HCT116 (cell line): ENCODE data around the gene ATG9A.

Source experiments
- CEBPB ChIP-seq: IDR thresholded peaks from 2 replicates; pipeline ENCODE4 v1.6.1; 2012; ENCODE audit warnings: low read depth
- EZH2 ChIP-seq: fragments of 200-600 bp; sonication (generic); IDR thresholded peaks from 2 replicates; pipeline ENCODE4 v1.6.1; 2017; ENCODE audit warnings: antibody characterized with exemption, mixed run types
- EZH2phosphoT487 ChIP-seq: fragments of 200-600 bp; IDR thresholded peaks from 2 replicates; pipeline ENCODE4 v1.6.1; 2018; ENCODE audit warnings: antibody characterized with exemption, borderline replicate concordance
- JUND ChIP-seq: IDR thresholded peaks from 2 replicates; pipeline ENCODE4 v1.6.1; 2012
- POLR2A ChIP-seq: IDR thresholded peaks from 2 replicates; pipeline ENCODE4 v1.7.0; 2011; ENCODE audit warnings: borderline replicate concordance; ENCODE audit not compliant: insufficient read depth, insufficient read length; ENCODE audit errors: extremely low read depth
- POLR2AphosphoS5 ChIP-seq: IDR thresholded peaks from 2 replicates; pipeline ENCODE4 v1.6.1; 2011; ENCODE audit warnings: mild to moderate bottlenecking, low read depth, low read length, moderate library complexity
- RAD21 ChIP-seq: IDR thresholded peaks from 2 replicates; pipeline ENCODE4 v1.6.1; 2012; ENCODE audit warnings: low read depth, mild to moderate bottlenecking
- SP1 ChIP-seq: IDR thresholded peaks from 2 replicates; pipeline ENCODE4 v1.6.1; 2012; ENCODE audit warnings: low read depth
- YY1 ChIP-seq: IDR thresholded peaks from 2 replicates; pipeline ENCODE4 v1.6.1; 2011; ENCODE audit warnings: low read length, low read depth, moderate library complexity, mild to moderate bottlenecking; ENCODE audit not compliant: insufficient replicate concordance; ENCODE audit errors: extremely low read depth
- TF ChIP-seq, protein P1 (sequence below), 3 experiments: fragments of 200-600 bp in 1 of 3; sonication (generic) in 1 of 3; IDR thresholded peaks in 2 of 3; conservative IDR thresholded peaks in 1 of 3; 2 replicates each; pipeline ENCODE4 v1.5.1; 2012 to 2017; ENCODE audit warnings: low read depth in 2 of 3, low read length in 2 of 3, antibody characterized with exemption in 1 of 3, borderline replicate concordance in 1 of 3, control low read depth in 1 of 3, mild to moderate bottlenecking in 1 of 3, mixed read lengths in 1 of 3, mixed run types in 1 of 3, moderate library complexity in 1 of 3; ENCODE audit not compliant: insufficient read depth in 1 of 3
- TF ChIP-seq, protein P2 (sequence below): IDR thresholded peaks from 2 replicates; pipeline ENCODE4 v1.6.1; 2012

DNA sequence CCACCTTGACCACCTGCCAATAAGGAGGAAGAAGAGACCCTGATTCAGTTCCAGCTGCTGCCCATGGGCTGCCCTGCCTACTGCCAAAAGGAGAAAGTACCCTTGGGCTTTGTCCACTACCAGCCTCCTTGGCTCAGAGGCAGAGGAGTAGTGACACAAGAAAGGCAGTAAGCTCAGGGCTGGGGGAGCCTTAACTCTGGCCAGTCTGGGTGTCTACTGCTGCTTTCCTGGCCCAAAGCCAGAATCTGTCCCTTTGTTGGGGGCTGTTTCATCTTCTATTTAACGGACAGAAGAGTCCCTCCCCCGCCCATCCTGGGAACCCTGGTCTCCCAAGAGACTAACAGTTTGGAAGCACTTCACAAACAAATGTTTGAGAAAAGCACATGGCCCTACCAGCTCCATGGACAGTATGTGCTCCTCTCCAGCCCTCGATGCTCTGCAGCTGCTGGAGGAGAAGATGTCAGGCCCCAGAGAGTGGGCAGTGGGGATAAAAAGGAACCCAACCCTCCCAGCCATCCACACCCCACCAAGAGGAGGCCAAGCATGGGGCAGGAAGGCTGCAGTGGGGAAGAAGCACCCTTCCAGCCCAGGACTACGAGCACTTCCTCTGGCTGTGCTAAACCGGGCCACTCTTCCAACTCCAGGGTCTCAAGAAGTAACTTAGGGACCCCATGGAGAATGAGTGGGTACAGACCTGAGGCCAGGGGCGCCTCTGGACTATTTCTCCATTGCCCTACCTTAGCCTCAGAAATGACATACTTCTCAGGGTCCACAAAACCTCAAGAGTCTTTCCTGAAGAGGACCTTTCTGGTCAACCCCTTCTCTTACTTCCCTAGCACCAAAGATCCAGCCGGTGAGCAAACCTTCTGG, 1.2 kb downstream of the ATG9A start:
- TF ChIP-seq POLR2AphosphoS5 = no peak
- TF ChIP-seq, protein P1, sequence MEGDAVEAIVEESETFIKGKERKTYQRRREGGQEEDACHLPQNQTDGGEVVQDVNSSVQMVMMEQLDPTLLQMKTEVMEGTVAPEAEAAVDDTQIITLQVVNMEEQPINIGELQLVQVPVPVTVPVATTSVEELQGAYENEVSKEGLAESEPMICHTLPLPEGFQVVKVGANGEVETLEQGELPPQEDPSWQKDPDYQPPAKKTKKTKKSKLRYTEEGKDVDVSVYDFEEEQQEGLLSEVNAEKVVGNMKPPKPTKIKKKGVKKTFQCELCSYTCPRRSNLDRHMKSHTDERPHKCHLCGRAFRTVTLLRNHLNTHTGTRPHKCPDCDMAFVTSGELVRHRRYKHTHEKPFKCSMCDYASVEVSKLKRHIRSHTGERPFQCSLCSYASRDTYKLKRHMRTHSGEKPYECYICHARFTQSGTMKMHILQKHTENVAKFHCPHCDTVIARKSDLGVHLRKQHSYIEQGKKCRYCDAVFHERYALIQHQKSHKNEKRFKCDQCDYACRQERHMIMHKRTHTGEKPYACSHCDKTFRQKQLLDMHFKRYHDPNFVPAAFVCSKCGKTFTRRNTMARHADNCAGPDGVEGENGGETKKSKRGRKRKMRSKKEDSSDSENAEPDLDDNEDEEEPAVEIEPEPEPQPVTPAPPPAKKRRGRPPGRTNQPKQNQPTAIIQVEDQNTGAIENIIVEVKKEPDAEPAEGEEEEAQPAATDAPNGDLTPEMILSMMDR (IDR thresholded peaks at IDR 0.05 in 2 of 3, conservative IDR thresholded peaks at IDR 0.05 in 1 of 3; ENCODE audit: borderline replicate concordance in 1 of 3, insufficient read depth in 1 of 3, low read depth in 2 of 3, low read length in 2 of 3) = no peak
- no peak for TF ChIP-seq CEBPB
- TF ChIP-seq POLR2A = no peak
- TF ChIP-seq, protein P2, sequence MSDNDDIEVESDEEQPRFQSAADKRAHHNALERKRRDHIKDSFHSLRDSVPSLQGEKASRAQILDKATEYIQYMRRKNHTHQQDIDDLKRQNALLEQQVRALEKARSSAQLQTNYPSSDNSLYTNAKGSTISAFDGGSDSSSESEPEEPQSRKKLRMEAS = no peak
- TF ChIP-seq EZH2phosphoT487 = no peak
- no peak for TF ChIP-seq JUND
- no peak for TF ChIP-seq RAD21
- no peak for TF ChIP-seq EZH2
- TF ChIP-seq YY1 = no peak
- no peak for TF ChIP-seq SP1
